Activated T-helper 1 cell treated with Interleukin-2 at 50 U/mL for 16 hours (primary cell): ENCODE measurements around the gene WDR62.
"Not testable (repeated sequence)": the region's sequence is repeated elsewhere in the genome, so short reads cannot be mapped to it uniquely, and the experiment has no call there.

Experiments used
- DNase-seq: peaks from one replicate; pipeline ENCODE4 v3.0.0-alpha.2; 2020; ENCODE audit warnings: low read depth

The WDR62 gene

GRCh38 chr19:36040495-36040894, 14.2 kb upstream of the WDR62 start:
- no peak for DNase-seq

GRCh38 chr19:36041092-36041491, 13.6 kb upstream of the WDR62 start:
- DNase-seq, result not testable (repeated sequence)

- no peak for DNase-seq
These were observed 12.9 kb upstream of the WDR62 start for GRCh38 chr19:36041831-36042230.

- DNase-seq, result no peak
These were observed 10.7 kb upstream of the WDR62 start for GRCh38 chr19:36043952-36044351.

GRCh38 chr19:36046443-36047050, 8.2 kb upstream of the WDR62 start:
- no peak for DNase-seq

- DNase-seq, result no peak
These were observed 6.9 kb upstream of the WDR62 start for GRCh38 chr19:36047835-36048234.

- no peak for DNase-seq
These were observed 5.5 kb upstream of the WDR62 start for GRCh38 chr19:36049080-36049698.

GRCh38 chr19:36051236-36051635, 3.5 kb upstream of the WDR62 start:
- DNase-seq, result no peak

GRCh38 chr19:36051637-36052036, 3.1 kb upstream of the WDR62 start:
- no peak for DNase-seq

GRCh38 chr19:36054119-36054732, 471 bp upstream of the WDR62 start, which contains the start of gene THAP8:
Gene THAP8 (minus strand): TSS chr19:36054285. CDS start chr19:36054217, 68 bp downstream.
- peak; percentile 99 for DNase-seq

- no peak for DNase-seq
These were observed 3.9 kb downstream of the WDR62 start for GRCh38 chr19:36058481-36059179.

- no peak for DNase-seq
These were observed 4.6 kb downstream of the WDR62 start for GRCh38 chr19:36059180-36059910.

GRCh38 chr19:36060430-36060829, 5.7 kb downstream of the WDR62 start:
- no peak for DNase-seq

GRCh38 chr19:36061367-36061766, 6.7 kb downstream of the WDR62 start:
- DNase-seq, result no peak

- no peak for DNase-seq
These were observed 10.1 kb downstream of the WDR62 start for GRCh38 chr19:36064826-36065225.

- DNase-seq, result no peak
These were observed 13.0 kb downstream of the WDR62 start for GRCh38 chr19:36067681-36068080.

GRCh38 chr19:36068810-36069499, 14.3 kb downstream of the WDR62 start:
- not testable (repeated sequence) for DNase-seq

GRCh38 chr19:36072081-36072480, 17.4 kb downstream of the WDR62 start:
- no peak for DNase-seq

- DNase-seq, result no peak
These were observed 18.6 kb downstream of the WDR62 start for GRCh38 chr19:36073121-36073876.

- DNase-seq, result no peak
These were observed 24.8 kb downstream of the WDR62 start for GRCh38 chr19:36079389-36079945.
